Dermis lymphatic vessel endothelial cell (primary cell): ENCODE results near the gene PLEKHN1. TPM values are rescaled to one million over a fixed set of nuclear protein-coding genes. Genes with fewer than 3 reads are reported as not detected.

Experiments used
- total RNA-seq: library from RNA; depleted of rRNA; stranded (reverse); fragments of >200 nt; gene quantifications from 2 replicates; pipeline ENCODE4 v1.2.1, GENCODE V29; 2014

The PLEKHN1 gene
- 0.11 and 0.17 TPM in 2 replicates for total RNA-seq

DNA sequence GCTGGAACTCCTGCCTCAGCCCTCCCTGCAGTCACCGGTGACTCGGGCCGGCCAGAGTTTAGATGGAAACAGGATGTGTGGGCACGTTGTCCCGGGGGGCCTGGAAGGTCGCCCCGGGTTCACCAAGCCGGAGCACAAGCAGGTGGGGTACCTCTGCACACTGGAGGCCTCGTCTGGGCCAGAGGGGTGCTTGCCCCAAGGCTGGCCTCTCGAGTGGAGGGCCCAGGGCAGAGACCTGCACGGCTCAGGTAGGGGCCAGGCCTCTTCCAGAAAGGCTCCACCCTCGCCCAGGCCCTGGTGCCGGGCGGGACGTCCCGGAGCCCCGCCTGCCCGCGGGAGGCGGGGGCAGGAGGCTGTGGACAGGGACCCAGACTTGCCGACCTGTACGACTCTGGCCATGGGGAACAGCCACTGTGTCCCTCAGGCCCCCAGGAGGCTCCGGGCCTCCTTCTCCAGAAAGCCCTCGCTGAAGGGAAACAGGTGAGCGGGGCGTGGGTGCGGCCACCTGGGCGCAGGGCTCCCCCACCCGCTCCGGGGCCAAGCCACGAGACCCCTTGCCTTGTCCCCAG lies at the start of gene PLEKHN1:
PLEKHN1 (plus strand) TSS at position 348 of the 569 bp plus-strand sequence; CDS start at position 398, 50 bp downstream.

DNA sequence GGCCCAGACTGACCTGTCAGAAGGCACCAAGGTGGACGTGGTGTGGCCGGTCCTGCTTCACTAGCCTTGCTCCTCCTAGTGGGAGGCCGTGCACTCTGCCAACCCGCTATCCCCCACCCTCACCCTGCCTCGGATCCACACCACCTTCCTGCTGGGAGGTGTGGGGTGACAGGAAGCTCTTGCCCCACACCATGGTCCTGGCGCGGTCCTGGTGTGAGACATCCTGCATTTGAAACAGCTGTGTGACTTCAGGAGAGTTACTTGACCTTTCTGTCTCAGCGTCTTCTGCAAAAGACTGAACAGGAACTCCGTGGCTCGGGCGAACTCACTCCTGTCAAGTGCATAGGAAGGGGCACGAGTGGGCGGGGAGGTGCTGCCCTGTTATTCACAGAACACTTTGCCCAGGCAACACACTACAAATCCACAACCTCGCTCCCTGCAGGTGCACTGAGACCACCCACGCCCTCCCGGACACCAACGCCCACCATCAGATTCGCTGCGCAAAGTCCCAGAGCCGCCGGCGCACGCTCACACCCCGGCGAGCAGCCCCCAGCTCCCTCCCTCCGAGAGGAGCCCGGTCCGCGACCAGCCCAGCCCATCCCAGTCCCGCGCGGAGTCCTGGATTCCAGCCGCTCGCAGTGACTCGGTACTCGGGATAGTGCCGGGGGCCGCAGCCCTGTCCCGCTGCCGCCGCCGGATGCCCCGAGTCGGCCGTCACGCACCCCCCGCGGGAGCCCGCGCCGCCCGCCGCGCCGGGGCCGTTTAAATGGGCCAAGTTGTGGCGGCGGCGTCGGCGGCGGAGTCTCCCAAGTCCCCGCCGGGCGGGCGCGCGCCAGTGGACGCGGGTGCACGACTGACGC lies 42.9 kb upstream of the PLEKHN1 start, which contains the start of gene SAMD11:
SAMD11 (plus strand) TSS at position 793 of the 860 bp plus-strand sequence. CDS start 509 bp downstream, outside the sequence.

DNA sequence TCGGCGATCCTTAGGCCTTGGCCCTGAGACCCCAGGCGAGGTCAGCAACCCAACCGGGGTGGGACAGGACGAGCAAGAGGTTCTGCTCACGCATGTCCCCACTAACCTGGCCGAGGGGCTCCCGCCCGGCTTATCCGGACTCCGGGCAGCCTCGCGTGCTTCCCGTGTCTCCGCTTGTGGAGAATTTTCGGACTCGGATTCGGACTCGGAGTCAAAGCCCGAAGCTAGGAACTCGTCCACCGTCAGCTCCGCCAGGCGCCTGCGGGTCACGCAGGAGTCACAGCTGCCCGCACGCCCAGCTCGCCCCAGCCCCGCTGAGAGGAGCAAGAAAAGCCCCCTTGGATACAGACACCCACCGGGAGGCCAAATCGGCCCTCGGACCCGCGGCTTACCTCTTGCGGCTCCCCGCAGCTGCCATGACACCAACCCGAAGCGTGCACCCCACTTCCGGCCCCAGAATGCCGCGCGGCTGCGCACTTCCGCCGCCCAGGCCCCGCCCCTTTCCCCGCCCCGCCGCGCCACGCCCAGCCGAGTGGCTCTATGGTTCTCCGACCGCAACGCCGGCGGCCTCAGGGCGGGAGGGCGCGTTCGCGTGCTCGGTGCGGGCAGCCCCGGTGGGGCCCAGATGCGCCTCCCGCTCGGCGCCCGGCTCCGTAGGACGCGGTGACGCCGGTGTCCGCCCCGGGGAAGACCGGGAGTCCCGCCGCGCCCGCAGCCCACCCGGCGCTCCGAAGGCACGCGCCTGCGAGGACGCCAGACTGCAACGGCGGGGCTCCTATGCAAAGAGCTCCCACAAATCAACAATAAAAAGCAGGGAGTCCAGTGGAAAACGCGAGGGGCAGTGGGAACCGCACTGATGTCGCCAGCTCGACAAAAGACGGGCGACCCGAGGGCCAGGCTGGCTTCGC lies 7.2 kb upstream of the PLEKHN1 start, which contains the start of gene NOC2L:
NOC2L (minus strand) TSS at position 434 of the 908 bp plus-strand sequence; CDS start at position 418, 16 bp downstream.

DNA sequence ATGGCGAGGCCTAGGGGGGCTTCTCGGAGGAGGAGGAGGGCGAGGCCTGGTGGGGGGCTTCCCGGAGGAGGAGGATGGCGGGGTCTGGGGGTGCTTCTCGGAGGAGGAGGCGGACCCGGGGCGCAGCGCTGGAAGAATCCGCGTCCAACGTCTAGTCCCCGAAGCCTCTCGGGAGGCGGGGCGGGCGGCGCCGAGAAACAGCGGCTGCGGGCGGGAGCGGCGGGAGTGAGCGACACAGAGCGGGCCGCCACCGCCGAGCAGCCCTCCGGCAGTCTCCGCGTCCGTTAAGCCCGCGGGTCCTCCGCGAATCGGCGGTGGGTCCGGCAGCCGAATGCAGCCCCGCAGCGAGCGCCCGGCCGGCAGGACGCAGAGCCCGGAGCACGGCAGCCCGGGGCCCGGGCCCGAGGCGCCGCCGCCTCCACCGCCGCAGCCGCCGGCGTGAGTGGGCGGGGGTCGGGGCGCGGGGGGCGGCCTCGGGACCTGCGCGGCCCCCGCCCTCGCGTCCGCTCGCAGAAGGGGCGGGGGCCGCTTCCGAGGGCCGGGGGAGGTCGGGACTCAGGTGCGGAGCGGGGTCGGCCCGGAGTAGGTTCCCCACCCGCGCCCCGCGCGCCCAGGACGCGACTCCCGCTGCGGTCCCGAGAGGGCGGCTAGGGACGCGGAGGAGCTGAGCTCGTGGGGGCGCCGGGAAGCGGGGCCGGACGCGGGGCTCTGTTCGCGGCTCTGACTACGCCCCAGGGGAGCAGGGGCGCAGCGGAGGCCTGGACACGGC lies 5.7 kb upstream of the PLEKHN1 start, which contains the start of gene KLHL17:
KLHL17 (plus strand) TSS at position 222 of the 769 bp plus-strand sequence; CDS start at position 332, 110 bp downstream.

DNA sequence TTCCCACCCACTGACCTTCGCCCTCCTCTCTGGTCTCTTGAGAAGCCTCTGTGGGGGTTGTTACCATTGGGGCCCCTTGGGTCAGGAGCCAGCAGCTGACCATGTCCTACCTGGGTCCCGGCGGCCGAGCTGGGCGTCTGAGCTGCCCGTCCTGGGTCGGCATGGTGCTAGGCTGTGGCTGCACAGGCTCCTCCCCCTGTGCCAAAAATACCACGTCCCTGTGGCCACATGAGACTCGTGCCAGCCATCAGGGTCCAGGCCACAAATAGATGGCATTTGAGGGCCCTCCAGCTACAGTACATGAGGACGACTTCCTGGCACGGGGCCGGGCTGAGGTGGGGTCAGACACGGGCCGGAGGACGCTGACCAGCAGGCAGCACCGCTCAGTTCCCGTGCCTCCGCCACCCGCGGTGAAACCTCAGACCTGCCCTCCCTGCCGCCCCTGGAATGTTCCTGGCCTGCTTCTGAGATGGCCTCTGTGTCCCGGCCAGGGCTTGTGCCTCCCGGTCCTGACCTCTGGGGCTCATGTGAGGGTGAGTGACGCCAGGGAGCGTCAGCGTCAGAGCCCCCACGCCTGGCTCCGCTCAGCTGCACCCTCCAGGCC lies 15.8 kb downstream of the PLEKHN1 start, which contains the start of gene PERM1:
PERM1 (minus strand) TSS at position 139 of the 604 bp plus-strand sequence. CDS start 1,064 bp downstream, outside the sequence.

GRCh38 chr1:999725-1000356 lies 33.6 kb downstream of the PLEKHN1 start, which contains the start of gene HES4:
HES4 (minus strand) TSS chr1:1000097; CDS start chr1:999973, 124 bp downstream.

GRCh38 chr1:1013105-1013921 lies 47.0 kb downstream of the PLEKHN1 start, which contains the start of gene ISG15:
ISG15 (plus strand) TSS chr1:1013497; CDS start chr1:1013574, 77 bp downstream.

DNA sequence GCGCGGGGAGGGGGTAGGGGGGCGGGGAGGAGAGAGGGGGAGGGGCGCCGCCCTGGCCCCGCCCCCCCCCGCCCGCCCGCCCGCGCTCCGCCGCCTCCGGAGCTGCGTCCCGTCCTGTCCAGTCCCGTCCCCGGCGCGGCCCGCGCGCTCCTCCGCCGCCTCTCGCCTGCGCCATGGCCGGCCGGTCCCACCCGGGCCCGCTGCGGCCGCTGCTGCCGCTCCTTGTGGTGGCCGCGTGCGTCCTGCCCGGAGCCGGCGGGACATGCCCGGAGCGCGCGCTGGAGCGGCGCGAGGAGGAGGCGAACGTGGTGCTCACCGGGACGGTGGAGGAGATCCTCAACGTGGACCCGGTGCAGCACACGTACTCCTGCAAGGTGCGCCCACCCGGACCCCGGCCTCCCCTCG lies 53.7 kb downstream of the PLEKHN1 start, which contains the start of gene AGRN:
AGRN (plus strand) TSS at position 121 of the 405 bp plus-strand sequence; CDS start at position 174, 53 bp downstream.

Other genes with a start within 250 kb of the PLEKHN1 start
- gene SAMD11, start 42.6 kb upstream of the PLEKHN1 start, total RNA-seq: 0.17 and 0.22 TPM in 2 replicates
- 51.8 and 58.1 TPM in 2 replicates for gene NOC2L, start 7.2 kb upstream of the PLEKHN1 start, total RNA-seq
- 2.7 and 3.2 TPM in 2 replicates for gene KLHL17, start 5.9 kb upstream of the PLEKHN1 start, total RNA-seq
- gene PERM1, start 15.6 kb downstream of the PLEKHN1 start, total RNA-seq: not detected in 2 replicates
- 23.6 and 33.8 TPM in 2 replicates for gene HES4, start 33.6 kb downstream of the PLEKHN1 start, total RNA-seq
- gene ISG15, start 47.0 kb downstream of the PLEKHN1 start, total RNA-seq: 48.2 and 108 TPM in 2 replicates
- gene AGRN, start 53.6 kb downstream of the PLEKHN1 start, total RNA-seq: 41.8 and 48.9 TPM in 2 replicates
- gene RNF223, start 107.8 kb downstream of the PLEKHN1 start, total RNA-seq: not detected in 2 replicates
- gene C1orf159, start 149.6 kb downstream of the PLEKHN1 start, total RNA-seq: 4.7 and 6.1 TPM in 2 replicates
- not detected in 2 replicates for gene TTLL10, start 207.4 kb downstream of the PLEKHN1 start, total RNA-seq
- gene TNFRSF18, start 240.1 kb downstream of the PLEKHN1 start, total RNA-seq: 0.11 TPM in 1 of 2 replicates, not detected in the other
- 1.2 and 1.7 TPM in 2 replicates for gene TNFRSF4, start 247.7 kb downstream of the PLEKHN1 start, total RNA-seq